WTC11 (cell line): ENCODE data around the gene DNAH7. TPM values are rescaled to one million over a fixed set of nuclear protein-coding genes. Genes with fewer than 3 reads are reported as not detected.
A peak's percentile ranks its signal among the peaks of the same experiment; 100 is the strongest.

Experiments used
- ATAC-seq: fragments of 200-7000 bp; cut with Tn5 transposase; 2 replicates; pipeline ENCODE4 v1.10.0; 2021; ENCODE audit warnings: mild to moderate bottlenecking, moderate library complexity
- CTCF ChIA-PET: fragments of 300-600 bp; sonication (Branson Sonifier 250); formaldehyde crosslinking; loops from one replicate; lab custom pipeline; 2021; ENCODE audit warnings: antibody characterized with exemption; lab: Charles Lee
- POLR2A ChIA-PET: fragments of 350-600 bp; sonication (Branson Sonifier 250); formaldehyde crosslinking; loops from one replicate; lab custom pipeline; 2021; ENCODE audit warnings: antibody characterized with exemption; lab: Charles Lee
- DNase-seq: peaks from one replicate; pipeline ENCODE4 v3.0.0; 2021; ENCODE audit warnings: low spot score
- H3K27ac Mint-ChIP-seq: 2 replicates; pipeline ENCODE4 v1.8.0; 2021; ENCODE audit warnings: mixed read lengths
- H3K27me3 Mint-ChIP-seq: 2 replicates; pipeline ENCODE4 v1.8.0; 2021; ENCODE audit warnings: low read depth, mild to moderate bottlenecking, moderate library complexity, mixed read lengths
- H3K36me3 Mint-ChIP-seq: 2 replicates; pipeline ENCODE4 v1.8.0; 2021; ENCODE audit warnings: mixed read lengths
- H3K4me1 Mint-ChIP-seq: 2 replicates; pipeline ENCODE4 v1.8.0; 2022; ENCODE audit warnings: mixed read lengths
- H3K4me3 Mint-ChIP-seq: 2 replicates; pipeline ENCODE4 v1.8.0; 2021; ENCODE audit warnings: mild to moderate bottlenecking, moderate library complexity, mixed read lengths
- H3K9me3 Mint-ChIP-seq: 2 replicates; pipeline ENCODE4 v1.8.0; 2021; ENCODE audit warnings: mixed read lengths
- CBFB ChIP-seq: sonication (generic); formaldehyde crosslinking; IDR thresholded peaks from 2 replicates; pipeline ENCODE4 v1.8.1; 2022; ENCODE audit warnings: mild to moderate bottlenecking, low read depth, missing genetic modification reagents
- CTCF ChIP-seq: fragments of 200-600 bp; IDR thresholded peaks from 2 replicates; pipeline ENCODE4 v1.8.0; 2022; ENCODE audit warnings: antibody characterized with exemption
- ELF4 ChIP-seq: sonication (generic); formaldehyde crosslinking; IDR thresholded peaks from 2 replicates; pipeline ENCODE4 v1.8.1; 2022; ENCODE audit warnings: low read depth, mild to moderate bottlenecking, moderate library complexity, missing genetic modification reagents
- EMX1 ChIP-seq: fragments of 250-450 bp; sonication (Bioruptor Pico); IDR thresholded peaks from 2 replicates; pipeline ENCODE4 v1.8.0; 2021; ENCODE audit warnings: mild to moderate bottlenecking
- ETV6 ChIP-seq: sonication (generic); formaldehyde crosslinking; IDR thresholded peaks from 2 replicates; pipeline ENCODE4 v1.8.1; 2022; ENCODE audit warnings: mild to moderate bottlenecking, missing genetic modification reagents
- FOXK1 ChIP-seq: sonication (generic); formaldehyde crosslinking; IDR thresholded peaks from 2 replicates; pipeline ENCODE4 v1.8.0; 2022; ENCODE audit warnings: mild to moderate bottlenecking, moderate library complexity, missing genetic modification reagents
- FOXP1 ChIP-seq: sonication (generic); formaldehyde crosslinking; IDR thresholded peaks from 2 replicates; pipeline ENCODE4 v1.8.0; 2022; ENCODE audit warnings: missing genetic modification reagents, mild to moderate bottlenecking, moderate library complexity, borderline replicate concordance
- FOXP4 ChIP-seq: sonication (generic); formaldehyde crosslinking; IDR thresholded peaks from 2 replicates; pipeline ENCODE4 v1.8.0; 2022; ENCODE audit warnings: mild to moderate bottlenecking, missing genetic modification reagents
- GABPB1 ChIP-seq: sonication (generic); formaldehyde crosslinking; IDR thresholded peaks from 2 replicates; pipeline ENCODE4 v1.8.1; 2023; ENCODE audit warnings: mild to moderate bottlenecking, missing genetic modification reagents
- GTF2I ChIP-seq: fragments of 250-450 bp; sonication (Bioruptor Pico); conservative IDR thresholded peaks from 2 replicates; pipeline ENCODE4 v1.4.0; 2021; ENCODE audit warnings: mild to moderate bottlenecking
- HMGA2 ChIP-seq: fragments of 250-450 bp; sonication (Bioruptor Pico); IDR thresholded peaks from 2 replicates; pipeline ENCODE4 v1.4.0; 2021; ENCODE audit warnings: mild to moderate bottlenecking, moderate library complexity
- NFE2L1 ChIP-seq: sonication (generic); formaldehyde crosslinking; IDR thresholded peaks from 2 replicates; pipeline ENCODE4 v1.8.1; 2023; ENCODE audit warnings: missing genetic modification reagents
- NFYB ChIP-seq: sonication (generic); formaldehyde crosslinking; conservative IDR thresholded peaks from 2 replicates; pipeline ENCODE4 v1.8.0; 2022; ENCODE audit warnings: low read depth, missing genetic modification reagents
- OVOL2 ChIP-seq: fragments of 250-450 bp; sonication (Bioruptor Pico); IDR thresholded peaks from 2 replicates; pipeline ENCODE4 v1.9.0; 2021; ENCODE audit warnings: mild to moderate bottlenecking, borderline replicate concordance
- SMAD4 ChIP-seq: sonication (generic); formaldehyde crosslinking; IDR thresholded peaks from 2 replicates; pipeline ENCODE4 v1.8.0; 2022; ENCODE audit warnings: mild to moderate bottlenecking, missing genetic modification reagents
- TCF7 ChIP-seq: sonication (generic); formaldehyde crosslinking; IDR thresholded peaks from 2 replicates; pipeline ENCODE4 v1.8.0; 2022; ENCODE audit warnings: mild to moderate bottlenecking, low read depth, missing genetic modification reagents, moderate library complexity
- ZBTB43 ChIP-seq: sonication (generic); formaldehyde crosslinking; IDR thresholded peaks from 2 replicates; pipeline ENCODE4 v1.8.1; 2023; ENCODE audit warnings: mild to moderate bottlenecking, missing genetic modification reagents
- ZNF138 ChIP-seq: sonication (generic); formaldehyde crosslinking; conservative IDR thresholded peaks from 2 replicates; pipeline ENCODE4 v1.8.1; 2022; ENCODE audit warnings: mild to moderate bottlenecking, moderate library complexity, missing genetic modification reagents
- ZNF396 ChIP-seq: fragments of 250-450 bp; sonication (Bioruptor Pico); IDR thresholded peaks from 2 replicates; pipeline ENCODE4 v1.8.0; 2021; ENCODE audit warnings: mild to moderate bottlenecking, moderate library complexity, borderline replicate concordance
- ZNF416 ChIP-seq: fragments of 250-450 bp; sonication (Bioruptor Pico); IDR thresholded peaks from 2 replicates; pipeline ENCODE4 v1.9.0; 2021; ENCODE audit warnings: mild to moderate bottlenecking, inconsistent platforms
- total RNA-seq: library from RNA; stranded (reverse); gene quantifications from 3 replicates; pipeline ENCODE4 v1.2.3, GENCODE V29; 2021
- TF ChIP-seq, protein P1 (sequence below): fragments of 250-450 bp; sonication (Bioruptor Pico); IDR thresholded peaks from 2 replicates; pipeline ENCODE4 v1.8.0; 2021; ENCODE audit warnings: mild to moderate bottlenecking
- TF ChIP-seq, protein P2 (sequence below): sonication (generic); formaldehyde crosslinking; IDR thresholded peaks from 2 replicates; pipeline ENCODE4 v1.8.1; 2022; ENCODE audit warnings: mild to moderate bottlenecking, missing genetic modification reagents, moderate library complexity, borderline replicate concordance
- TF ChIP-seq, protein P3 (sequence below): sonication (generic); formaldehyde crosslinking; IDR thresholded peaks from 2 replicates; pipeline ENCODE4 v1.8.1; 2023; ENCODE audit warnings: mild to moderate bottlenecking, missing genetic modification reagents, moderate library complexity
- TF ChIP-seq, protein P4 (sequence below): fragments of 250-450 bp; sonication (Bioruptor Pico); conservative IDR thresholded peaks from 2 replicates; pipeline ENCODE4 v1.9.0; 2021; ENCODE audit warnings: mild to moderate bottlenecking

DNAH7 gene
- total RNA-seq, 1 experiment from 2014 or later, result 0.04 TPM

DNA sequence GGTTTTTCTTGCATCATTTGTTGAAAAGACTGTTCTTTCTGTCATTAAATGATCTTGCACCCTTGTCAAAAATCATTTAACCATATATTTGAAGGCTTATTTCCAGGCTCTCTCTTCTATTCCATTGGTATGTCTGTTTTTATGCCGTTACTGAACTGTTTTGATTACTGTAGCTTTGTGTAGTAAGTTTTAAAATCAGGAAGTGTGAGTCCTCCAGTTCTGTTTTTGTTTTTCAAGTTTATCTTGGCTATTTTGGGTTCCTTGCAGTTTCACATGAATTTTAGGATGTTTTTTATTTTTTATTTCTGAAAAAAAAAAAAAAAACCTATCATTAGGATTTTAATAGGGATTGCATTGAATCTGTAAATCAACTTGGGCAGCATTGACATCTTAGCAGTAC is 372.6 kb downstream of the DNAH7 start:
- ChIA-PET CTCF (interaction anchor here (1.1 to 2.1 kb wide), 2 partner anchors 23 to 31 kb away, joined by 4 to 8 read pairs; no protein-coding TSS in a partner anchor), POLR2A (no interaction called here)
- ATAC-seq (no peak), DNase-seq (no peak)
- H3K9me3 Mint-ChIP-seq, result peaks cover 16% of the 10 kb centered on the region
- peak overlapping the region; percentile 57 for H3K27ac Mint-ChIP-seq
- no peaks in the 10 kb centered on the region for H3K27me3 Mint-ChIP-seq
- TF ChIP-seq ETV6 (CRISPR knock-in tag), result no peak
- no peak for TF ChIP-seq FOXK1 (CRISPR knock-in tag)
- TF ChIP-seq, protein P1, sequence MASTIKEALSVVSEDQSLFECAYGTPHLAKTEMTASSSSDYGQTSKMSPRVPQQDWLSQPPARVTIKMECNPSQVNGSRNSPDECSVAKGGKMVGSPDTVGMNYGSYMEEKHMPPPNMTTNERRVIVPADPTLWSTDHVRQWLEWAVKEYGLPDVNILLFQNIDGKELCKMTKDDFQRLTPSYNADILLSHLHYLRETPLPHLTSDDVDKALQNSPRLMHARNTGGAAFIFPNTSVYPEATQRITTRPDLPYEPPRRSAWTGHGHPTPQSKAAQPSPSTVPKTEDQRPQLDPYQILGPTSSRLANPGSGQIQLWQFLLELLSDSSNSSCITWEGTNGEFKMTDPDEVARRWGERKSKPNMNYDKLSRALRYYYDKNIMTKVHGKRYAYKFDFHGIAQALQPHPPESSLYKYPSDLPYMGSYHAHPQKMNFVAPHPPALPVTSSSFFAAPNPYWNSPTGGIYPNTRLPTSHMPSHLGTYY (CRISPR knock-in tag), result no peak
- TF ChIP-seq ZBTB43 (CRISPR knock-in tag), result no peak
- TF ChIP-seq NFYB (CRISPR knock-in tag), result no peak
- TF ChIP-seq TCF7 (CRISPR knock-in tag), result no peak
- TF ChIP-seq CBFB, result no peak
- TF ChIP-seq ZNF396 (CRISPR knock-in tag), result no peak
- TF ChIP-seq ELF4, result no peak
- no peak for TF ChIP-seq CTCF
- TF ChIP-seq GABPB1 (CRISPR knock-in tag), result no peak
- TF ChIP-seq SMAD4 (CRISPR knock-in tag), result no peak
- TF ChIP-seq, all 79 proteins: peak for 0
- Mint-ChIP-seq H3K4me3 (no peak overlapping the region), H3K36me3 (peaks cover 21% of the 10 kb centered on the region), H3K4me1 (peaks cover 57% of the 10 kb centered on the region)

GRCh38 chr2:195695002-195695631 is 373.5 kb downstream of the DNAH7 start:
- H3K9me3 Mint-ChIP-seq, result peaks cover 15% of the 10 kb centered on the region
- ChIA-PET CTCF (interaction anchor here (1.1 to 2.1 kb wide), 2 partner anchors 22 to 30 kb away, joined by 4 to 8 read pairs; no protein-coding TSS in a partner anchor), POLR2A (no interaction called here)
- DNase-seq, result peak; percentile 48
- peak overlapping the region; percentile 90; the same call in 1 of the 2 replicates for H3K27ac Mint-ChIP-seq
- H3K27me3 Mint-ChIP-seq, result no peaks in the 10 kb centered on the region
- no peak overlapping the region for H3K4me3 Mint-ChIP-seq
- ATAC-seq, result peak; percentile 92
- H3K4me1 Mint-ChIP-seq, result peaks cover 57% of the 10 kb centered on the region
- H3K36me3 Mint-ChIP-seq, result peaks cover 22% of the 10 kb centered on the region
- no peak for TF ChIP-seq GTF2I (CRISPR knock-in tag)
- no peak for TF ChIP-seq OVOL2 (CRISPR knock-in tag)
- no peak for TF ChIP-seq FOXP1 (CRISPR knock-in tag)
- TF ChIP-seq EMX1 (CRISPR knock-in tag), result no peak
- TF ChIP-seq, protein P2, sequence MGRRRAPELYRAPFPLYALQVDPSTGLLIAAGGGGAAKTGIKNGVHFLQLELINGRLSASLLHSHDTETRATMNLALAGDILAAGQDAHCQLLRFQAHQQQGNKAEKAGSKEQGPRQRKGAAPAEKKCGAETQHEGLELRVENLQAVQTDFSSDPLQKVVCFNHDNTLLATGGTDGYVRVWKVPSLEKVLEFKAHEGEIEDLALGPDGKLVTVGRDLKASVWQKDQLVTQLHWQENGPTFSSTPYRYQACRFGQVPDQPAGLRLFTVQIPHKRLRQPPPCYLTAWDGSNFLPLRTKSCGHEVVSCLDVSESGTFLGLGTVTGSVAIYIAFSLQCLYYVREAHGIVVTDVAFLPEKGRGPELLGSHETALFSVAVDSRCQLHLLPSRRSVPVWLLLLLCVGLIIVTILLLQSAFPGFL (CRISPR knock-in tag), result no peak
- no peak for TF ChIP-seq FOXP4
- 0 out of 2 replicates have a peak, but pooled peaks have one; percentile 62 for TF ChIP-seq ZNF138
- TF ChIP-seq ZNF416, result no peak
- TF ChIP-seq, protein P3, sequence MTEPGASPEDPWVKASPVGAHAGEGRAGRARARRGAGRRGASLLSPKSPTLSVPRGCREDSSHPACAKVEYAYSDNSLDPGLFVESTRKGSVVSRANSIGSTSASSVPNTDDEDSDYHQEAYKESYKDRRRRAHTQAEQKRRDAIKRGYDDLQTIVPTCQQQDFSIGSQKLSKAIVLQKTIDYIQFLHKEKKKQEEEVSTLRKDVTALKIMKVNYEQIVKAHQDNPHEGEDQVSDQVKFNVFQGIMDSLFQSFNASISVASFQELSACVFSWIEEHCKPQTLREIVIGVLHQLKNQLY (CRISPR knock-in tag), result no peak
- TF ChIP-seq NFE2L1 (CRISPR knock-in tag), result peak; percentile 97
- TF ChIP-seq HMGA2 (CRISPR knock-in tag), result no peak
- TF ChIP-seq, protein P1 (CRISPR knock-in tag), result no peak
- TF ChIP-seq, protein P4, sequence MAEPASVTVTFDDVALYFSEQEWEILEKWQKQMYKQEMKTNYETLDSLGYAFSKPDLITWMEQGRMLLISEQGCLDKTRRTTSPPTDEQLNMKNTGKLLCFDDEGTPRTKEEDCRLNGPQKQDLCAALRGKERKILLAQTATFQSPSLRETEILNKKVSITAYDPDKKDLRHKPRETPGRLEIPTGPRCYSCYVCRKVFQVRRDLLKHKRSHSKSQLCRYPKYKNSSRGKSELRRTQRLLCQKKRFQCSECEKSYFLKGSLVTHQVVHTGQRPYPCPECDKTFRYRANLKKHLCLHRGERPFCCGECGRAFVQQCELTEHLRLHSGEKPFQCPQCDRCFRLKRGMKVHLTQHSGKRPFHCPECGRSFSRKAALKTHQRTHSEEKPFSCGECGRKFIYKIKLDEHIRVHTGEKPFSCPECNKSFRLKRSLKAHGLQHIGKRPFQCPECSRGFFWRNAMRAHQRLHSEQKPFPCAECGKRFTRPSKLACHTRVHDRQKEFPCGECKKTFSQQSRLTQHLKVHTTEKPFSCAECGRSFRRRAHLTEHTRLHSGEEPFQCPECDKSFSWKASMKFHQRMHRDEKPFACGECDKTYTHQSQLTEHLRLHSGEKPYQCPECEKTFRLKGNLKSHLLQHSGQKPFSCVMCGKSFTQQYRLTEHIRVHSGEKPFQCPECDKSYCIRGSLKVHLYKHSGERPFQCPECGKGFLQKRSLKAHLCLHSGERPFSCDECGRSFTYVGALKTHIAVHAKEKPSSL (CRISPR knock-in tag), result no peak
